ENCODE data around the gene TNKS2. TPM values are rescaled to one million over a fixed set of nuclear protein-coding genes. Genes with fewer than 3 reads are reported as not detected.

Gene TNKS2
- total and polyA plus RNA-seq, 2 donors, result 22.2 to 85.4 TPM

DNA sequence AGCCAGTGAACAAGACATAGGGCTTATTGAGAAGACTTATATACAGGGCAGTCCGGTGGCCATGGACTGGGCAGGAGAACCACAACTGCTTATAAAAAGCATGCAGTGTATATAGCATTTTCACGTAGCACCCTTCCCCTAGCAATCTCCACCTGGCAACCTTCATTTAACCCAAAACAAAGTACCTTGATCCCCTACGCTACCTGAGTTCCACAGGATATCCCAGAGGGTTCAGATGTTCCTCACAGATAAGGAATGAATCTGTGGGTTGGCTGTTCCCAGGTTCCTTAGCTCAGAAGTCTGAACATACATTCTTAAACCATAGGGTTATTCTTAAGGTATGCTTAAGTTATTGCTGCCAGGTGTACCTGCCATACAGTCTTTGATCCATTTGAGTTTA, 22.0 kb upstream of the TNKS2 start:
- Histone ChIP-seq H3K4me3 (ENCODE audit: low read depth, low read length) (no peak overlapping the region), H3K27ac (ENCODE audit: low read depth) (no peak overlapping the region), H3K36me3 (ENCODE audit: insufficient read depth) (no peaks in the 10 kb centered on the region), H3K4me1 (ENCODE audit: insufficient read depth) (no peaks in the 10 kb centered on the region)
- no peak for DNase-seq (ENCODE audit: extremely low spot score)
- 92% methylated on average over 3 of the region's 3 CpGs for WGBS

DNA sequence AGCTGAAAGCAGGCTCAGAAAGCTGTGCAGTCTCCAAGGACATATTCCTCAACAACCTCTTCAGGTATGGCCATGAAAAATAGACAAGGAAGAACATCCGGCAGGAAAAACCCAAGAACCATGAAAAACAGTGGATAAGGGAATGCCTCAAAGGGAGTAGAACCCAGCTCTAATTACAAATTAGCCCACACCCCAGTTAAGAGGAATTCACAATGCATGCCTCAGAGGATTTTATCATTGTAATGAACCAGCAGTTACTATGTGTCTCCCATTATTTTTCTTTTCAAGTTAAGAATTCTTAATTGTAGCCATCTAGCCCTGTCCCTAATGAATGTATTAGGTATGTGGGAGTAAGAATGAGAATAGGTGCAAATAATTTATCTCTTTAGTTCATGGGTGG, 19.7 kb upstream of the TNKS2 start:
- WGBS, result 88% methylated on average over 1 of the region's 1 CpG
- H3K36me3 ChIP-seq (ENCODE audit: insufficient read depth), result peaks cover 2% of the 10 kb centered on the region
- H3K4me1 ChIP-seq (ENCODE audit: insufficient read depth), result no peaks in the 10 kb centered on the region
- H3K27ac ChIP-seq (ENCODE audit: low read depth), result no peak overlapping the region
- no peak for DNase-seq (ENCODE audit: extremely low spot score)
- no peak overlapping the region for H3K4me3 ChIP-seq (ENCODE audit: low read depth, low read length)

DNA sequence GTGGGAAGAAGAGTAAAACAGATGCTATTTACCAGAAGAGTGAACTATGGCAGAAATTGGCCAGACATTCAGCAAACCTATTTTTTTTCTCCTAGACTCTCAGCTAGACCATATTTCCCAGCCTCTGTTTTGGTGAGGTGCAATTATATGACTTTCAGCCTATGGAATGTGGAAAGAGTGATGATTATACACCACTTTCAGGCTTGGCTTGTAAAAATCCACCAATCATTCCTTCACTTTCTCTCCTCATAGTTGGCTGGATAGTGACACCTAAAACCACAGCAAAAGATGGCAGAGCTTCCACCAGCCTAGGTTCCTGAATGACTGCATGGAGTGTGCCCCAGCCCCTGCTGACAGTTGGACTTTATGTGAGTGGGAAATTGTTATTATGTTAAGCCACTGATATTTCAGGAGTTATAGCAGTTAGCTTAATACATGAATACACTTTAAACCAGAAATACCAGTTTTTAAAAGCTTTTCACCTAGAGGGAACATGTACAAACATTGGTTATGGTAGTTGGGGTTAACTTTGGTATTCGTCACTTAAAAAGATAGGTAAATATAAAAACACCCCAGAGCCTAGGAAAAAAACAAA, 19.1 kb upstream of the TNKS2 start:
- no peak overlapping the region for H3K27ac ChIP-seq (ENCODE audit: low read depth)
- DNase-seq (ENCODE audit: extremely low spot score), result no peak
- no peak overlapping the region for H3K4me3 ChIP-seq (ENCODE audit: low read depth, low read length)
- 84% methylated on average over 1 of the region's 1 CpG for WGBS
- no peaks in the 10 kb centered on the region for H3K4me1 ChIP-seq (ENCODE audit: insufficient read depth)
- peaks cover 2% of the 10 kb centered on the region for H3K36me3 ChIP-seq (ENCODE audit: insufficient read depth)

DNA sequence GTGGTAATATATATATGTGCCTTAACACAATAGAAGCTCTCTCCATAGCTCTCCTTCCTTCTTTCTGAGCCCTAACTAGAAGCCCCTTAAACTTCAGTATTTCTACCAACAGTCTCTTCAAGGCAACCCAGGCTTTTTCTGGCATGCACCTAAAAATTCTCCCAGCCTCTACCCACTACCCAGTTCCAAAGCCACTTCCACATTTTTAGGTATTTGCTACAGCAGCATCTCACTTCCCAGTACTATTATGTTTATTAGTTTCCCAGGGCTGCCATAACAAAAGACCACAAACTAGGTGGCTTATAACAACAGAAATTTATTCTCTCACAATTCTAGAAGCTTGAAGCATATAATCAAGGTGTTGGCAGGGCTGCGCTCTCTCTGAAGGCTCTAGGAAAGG, 15.7 kb upstream of the TNKS2 start:
- no peak overlapping the region for H3K27ac ChIP-seq (ENCODE audit: low read depth)
- no peak overlapping the region for H3K4me3 ChIP-seq (ENCODE audit: low read depth, low read length)
- no peak for DNase-seq (ENCODE audit: extremely low spot score)
- H3K36me3 ChIP-seq (ENCODE audit: insufficient read depth), result peaks cover 2% of the 10 kb centered on the region
- 100% methylated on average over 1 of the region's 1 CpG for WGBS
- H3K4me1 ChIP-seq (ENCODE audit: insufficient read depth), result no peaks in the 10 kb centered on the region

DNA sequence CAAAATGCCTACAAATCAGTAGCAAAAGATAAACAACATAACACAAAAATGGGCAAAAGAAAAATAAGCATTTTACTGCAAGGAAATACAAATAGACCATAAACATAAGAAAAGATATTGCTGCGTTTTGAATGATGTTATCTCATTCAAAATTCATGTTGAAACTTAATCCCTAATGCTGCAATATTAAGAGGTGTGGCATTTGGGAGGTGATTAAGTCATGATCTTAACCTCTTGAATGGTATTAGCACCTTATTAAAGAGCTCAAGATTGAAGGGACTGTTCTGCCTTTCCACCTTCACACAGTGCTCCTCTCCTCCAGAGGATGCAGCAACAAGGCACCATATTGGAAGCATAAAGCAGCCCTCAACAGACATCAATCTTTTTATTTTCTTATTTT, 12.4 kb upstream of the TNKS2 start:
- H3K4me3 ChIP-seq (ENCODE audit: low read depth, low read length), result no peak overlapping the region
- H3K36me3 ChIP-seq (ENCODE audit: insufficient read depth), result peaks cover 2% of the 10 kb centered on the region
- DNase-seq (ENCODE audit: extremely low spot score), result no peak
- H3K27ac ChIP-seq (ENCODE audit: low read depth), result no peak overlapping the region
- WGBS, result 37% methylated on average over 1 of the region's 1 CpG
- H3K4me1 ChIP-seq (ENCODE audit: insufficient read depth), result no peaks in the 10 kb centered on the region

DNA sequence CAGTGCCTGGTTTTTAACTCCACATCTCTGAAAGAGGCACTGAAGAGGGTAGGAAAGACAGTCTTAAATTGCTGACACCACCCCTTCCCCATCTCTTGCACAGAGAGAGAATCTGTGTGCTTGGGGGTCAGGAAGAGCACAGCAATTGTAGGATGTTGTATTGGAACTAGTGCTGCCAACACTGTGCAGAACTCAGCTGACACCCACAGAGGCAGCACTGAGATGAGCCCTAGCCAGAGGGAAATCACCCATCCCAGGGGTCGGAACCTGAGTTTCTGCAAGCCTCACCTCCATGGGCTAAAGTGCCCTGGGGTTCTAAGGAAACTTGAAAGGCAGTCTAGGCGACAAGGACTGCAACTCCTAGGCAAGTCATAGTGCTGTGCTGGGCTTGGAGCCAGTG, 11.0 kb upstream of the TNKS2 start:
- WGBS, result 94% methylated on average over 2 of the region's 2 CpGs
- no peak for DNase-seq (ENCODE audit: extremely low spot score)
- H3K4me3 ChIP-seq (ENCODE audit: low read depth, low read length), result no peak overlapping the region
- H3K36me3 ChIP-seq (ENCODE audit: insufficient read depth), result peaks cover 2% of the 10 kb centered on the region
- no peak overlapping the region for H3K27ac ChIP-seq (ENCODE audit: low read depth)
- H3K4me1 ChIP-seq (ENCODE audit: insufficient read depth), result no peaks in the 10 kb centered on the region

DNA sequence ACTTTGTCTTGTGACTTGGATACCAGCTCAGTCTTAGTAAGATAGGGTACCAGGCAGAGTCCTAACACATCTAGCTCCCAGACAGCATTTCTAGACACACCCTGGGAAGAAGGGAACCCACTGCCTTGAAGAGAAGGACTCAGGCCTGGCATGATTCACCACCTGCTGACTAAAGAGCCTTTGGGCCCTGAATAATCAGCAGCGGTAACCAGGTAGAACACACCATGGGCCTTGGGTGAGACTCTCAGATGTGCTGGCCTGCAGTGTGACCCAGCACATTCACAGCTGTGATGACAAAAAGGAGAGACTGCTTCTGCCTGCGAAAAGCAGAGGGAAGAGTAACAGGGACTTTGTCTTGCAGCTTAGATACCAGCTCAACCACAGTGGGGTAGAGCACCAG, 10.4 kb upstream of the TNKS2 start:
- H3K4me1 ChIP-seq (ENCODE audit: insufficient read depth), result no peaks in the 10 kb centered on the region
- 96% methylated on average over 2 of the region's 2 CpGs for WGBS
- no peak overlapping the region for H3K4me3 ChIP-seq (ENCODE audit: low read depth, low read length)
- no peak overlapping the region for H3K27ac ChIP-seq (ENCODE audit: low read depth)
- no peak for DNase-seq (ENCODE audit: extremely low spot score)
- H3K36me3 ChIP-seq (ENCODE audit: insufficient read depth), result no peaks in the 10 kb centered on the region

DNA sequence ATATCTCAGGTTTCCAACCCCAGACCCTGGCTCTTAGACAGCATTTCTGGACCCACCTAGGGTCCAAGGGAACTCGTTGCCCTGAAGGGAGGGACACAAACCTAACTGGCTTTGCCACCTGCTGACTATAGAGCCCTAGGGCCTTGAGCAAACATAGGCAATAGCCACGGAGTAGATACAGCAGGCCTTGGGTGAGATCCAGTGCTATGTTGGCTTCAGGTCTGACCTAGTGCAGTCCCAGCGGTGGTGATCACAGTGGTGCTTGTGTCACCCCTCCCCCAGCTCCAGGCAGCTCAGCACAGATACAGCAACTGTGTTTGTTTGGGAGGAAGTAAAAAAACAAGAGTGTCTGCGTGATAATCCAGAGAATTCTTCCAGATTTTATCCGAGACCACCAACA, 9.7 kb upstream of the TNKS2 start:
- H3K27ac ChIP-seq (ENCODE audit: low read depth), result no peak overlapping the region
- no peaks in the 10 kb centered on the region for H3K36me3 ChIP-seq (ENCODE audit: insufficient read depth)
- no peak overlapping the region for H3K4me3 ChIP-seq (ENCODE audit: low read depth, low read length)
- no peaks in the 10 kb centered on the region for H3K4me1 ChIP-seq (ENCODE audit: insufficient read depth)
- WGBS, result 72% methylated on average over 5 of the region's 5 CpGs
- no peak for DNase-seq (ENCODE audit: extremely low spot score)

DNA sequence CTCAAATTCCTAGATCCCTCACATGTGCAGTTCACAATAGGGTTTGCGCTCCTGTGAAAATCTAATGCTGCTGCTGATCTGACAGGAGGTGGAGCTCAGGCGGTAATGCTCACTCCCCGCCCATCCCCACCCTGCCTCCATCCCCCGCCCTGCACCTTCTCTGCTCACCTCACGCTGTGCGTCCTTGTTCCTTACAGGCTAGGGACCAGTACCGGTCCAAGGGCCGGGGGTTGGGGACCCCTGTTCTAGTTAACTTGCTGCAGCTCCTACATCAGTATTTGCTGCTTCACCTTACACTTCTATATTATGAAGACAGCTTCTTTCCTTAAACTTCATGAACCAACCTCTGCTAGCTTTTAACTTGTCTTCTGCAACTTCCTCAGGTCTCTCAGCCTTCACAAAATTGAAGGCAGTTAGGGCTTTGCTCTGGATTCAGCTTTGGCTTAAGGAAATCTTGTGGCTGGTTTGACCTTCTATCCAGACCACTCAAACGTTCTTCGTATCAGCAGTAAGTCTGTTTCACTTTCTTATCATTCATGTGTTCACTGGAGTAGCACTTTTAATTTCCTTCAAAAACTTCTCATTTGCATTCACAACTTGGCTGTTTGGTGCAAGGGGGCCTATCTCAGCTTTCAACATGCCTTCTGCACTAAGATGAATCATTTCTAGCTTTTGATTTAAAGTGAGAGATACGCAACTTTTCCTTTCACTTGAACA, 1.7 kb upstream of the TNKS2 start:
- Histone ChIP-seq H3K36me3 (ENCODE audit: insufficient read depth) (no peaks in the 10 kb centered on the region), H3K4me1 (ENCODE audit: insufficient read depth) (no peaks in the 10 kb centered on the region), H3K4me3 (ENCODE audit: low read depth, low read length) (peak overlapping the region; percentile 36), H3K27ac (ENCODE audit: low read depth) (peak overlapping the region; percentile 64)
- WGBS, result 24% methylated on average over 11 of the region's 11 CpGs
- no peak for DNase-seq (ENCODE audit: extremely low spot score)

DNA sequence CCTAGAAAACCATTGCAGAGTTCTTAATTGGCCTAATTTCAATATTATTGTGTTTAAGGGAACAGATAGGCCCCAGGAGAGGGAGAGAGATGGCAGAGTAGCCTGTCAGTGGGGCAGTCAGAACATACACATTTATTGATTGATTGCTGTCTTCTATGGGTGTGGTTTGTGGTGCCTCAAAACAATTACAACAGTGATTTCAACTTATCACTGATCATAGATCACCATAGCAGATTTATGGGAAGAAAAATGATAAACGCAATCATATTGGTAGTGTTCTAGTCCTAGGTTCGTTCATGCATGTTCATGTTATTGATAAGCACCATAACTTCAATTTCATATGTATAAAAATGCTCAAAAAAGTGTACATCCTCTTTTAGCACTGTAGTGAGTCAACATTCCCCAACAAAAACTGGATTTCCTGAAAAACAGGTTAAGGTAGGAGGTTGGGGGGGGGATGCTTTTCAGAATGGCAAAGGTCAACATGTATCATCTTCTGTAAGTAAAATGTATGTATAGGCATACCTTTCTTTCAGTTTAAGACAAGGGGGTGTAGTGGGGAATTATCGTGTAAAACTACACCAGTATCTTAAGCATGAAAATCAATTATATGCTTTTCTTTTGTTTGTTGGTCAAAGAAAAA, 1.1 kb upstream of the TNKS2 start:
- no peaks in the 10 kb centered on the region for H3K36me3 ChIP-seq (ENCODE audit: insufficient read depth)
- H3K4me3 ChIP-seq (ENCODE audit: low read depth, low read length), result peak overlapping the region; percentile 90
- 64% methylated on average over 3 of the region's 3 CpGs for WGBS
- H3K4me1 ChIP-seq (ENCODE audit: insufficient read depth), result no peaks in the 10 kb centered on the region
- H3K27ac ChIP-seq (ENCODE audit: low read depth), result peak overlapping the region; percentile 98
- DNase-seq (ENCODE audit: extremely low spot score), result no peak

DNA sequence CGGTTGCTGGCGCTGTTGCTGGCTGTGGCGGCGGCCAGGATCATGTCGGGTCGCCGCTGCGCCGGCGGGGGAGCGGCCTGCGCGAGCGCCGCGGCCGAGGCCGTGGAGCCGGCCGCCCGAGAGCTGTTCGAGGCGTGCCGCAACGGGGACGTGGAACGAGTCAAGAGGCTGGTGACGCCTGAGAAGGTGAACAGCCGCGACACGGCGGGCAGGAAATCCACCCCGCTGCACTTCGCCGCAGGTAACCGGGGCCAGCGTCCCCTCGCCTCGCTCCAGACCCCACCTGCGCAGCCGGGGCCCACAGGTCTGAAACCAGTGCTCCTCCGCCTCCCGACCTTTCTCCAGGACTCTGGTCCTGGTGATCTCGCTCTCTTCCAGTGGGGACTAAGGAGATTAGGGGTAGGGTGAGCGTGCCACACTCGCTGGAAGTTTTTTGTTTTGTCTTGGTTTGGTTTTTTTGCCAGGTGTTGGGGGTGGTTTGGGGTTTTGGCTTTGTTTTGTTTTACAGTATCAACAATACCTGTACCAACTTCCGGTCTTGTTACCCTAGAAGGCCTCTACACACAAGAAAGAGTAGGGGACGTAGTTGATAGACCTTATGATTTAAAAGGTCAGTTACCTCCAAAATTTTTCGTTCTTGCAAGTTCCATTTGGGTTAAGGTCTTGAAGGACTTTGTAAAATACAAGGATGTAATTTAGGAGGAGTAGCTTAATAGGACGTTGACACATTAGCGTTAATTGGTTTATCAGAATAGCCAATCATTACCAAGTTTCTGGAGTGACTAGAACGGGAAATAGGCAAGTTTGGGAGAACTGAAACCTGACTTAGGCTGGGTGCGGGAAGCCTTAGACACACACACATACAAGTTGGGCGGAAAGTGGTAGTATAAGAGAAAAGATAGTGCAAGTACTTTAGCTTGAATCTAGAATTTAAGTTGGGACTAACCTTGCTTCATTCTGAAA, 704 bp downstream of the TNKS2 start:
- no peak for DNase-seq (ENCODE audit: extremely low spot score)
- Histone ChIP-seq H3K4me1 (ENCODE audit: insufficient read depth) (peaks cover 3% of the 10 kb centered on the region), H3K36me3 (ENCODE audit: insufficient read depth) (peaks cover 2% of the 10 kb centered on the region), H3K27ac (ENCODE audit: low read depth) (peak overlapping the region; percentile 98), H3K4me3 (ENCODE audit: low read depth, low read length) (peak overlapping the region; percentile 90)
- under 1% methylated on average over 54 of the region's 54 CpGs for WGBS

DNA sequence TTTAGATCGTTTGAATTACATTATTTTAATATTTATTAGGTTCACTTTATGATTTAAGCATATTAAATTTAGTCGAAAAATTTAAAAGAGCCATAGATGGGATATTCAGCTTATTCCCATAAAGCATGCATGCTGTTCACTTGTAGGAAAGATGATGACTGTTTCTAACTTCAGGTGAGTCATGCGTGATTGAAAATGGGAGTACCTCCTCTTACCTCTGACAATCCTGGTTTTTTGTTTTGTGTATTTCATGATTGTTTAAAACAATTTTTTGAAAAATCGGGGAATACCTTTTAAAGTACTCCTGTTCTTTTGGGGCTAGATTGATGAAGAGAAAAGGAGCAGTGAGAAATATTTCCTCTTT, 1.4 kb downstream of the TNKS2 start:
- Histone ChIP-seq H3K27ac (ENCODE audit: low read depth) (no peak overlapping the region), H3K4me3 (ENCODE audit: low read depth, low read length) (peak overlapping the region; percentile 90), H3K36me3 (ENCODE audit: insufficient read depth) (peaks cover 2% of the 10 kb centered on the region), H3K4me1 (ENCODE audit: insufficient read depth) (peaks cover 3% of the 10 kb centered on the region)
- no peak for DNase-seq (ENCODE audit: extremely low spot score)
- WGBS, result 28% methylated on average over 4 of the region's 4 CpGs

DNA sequence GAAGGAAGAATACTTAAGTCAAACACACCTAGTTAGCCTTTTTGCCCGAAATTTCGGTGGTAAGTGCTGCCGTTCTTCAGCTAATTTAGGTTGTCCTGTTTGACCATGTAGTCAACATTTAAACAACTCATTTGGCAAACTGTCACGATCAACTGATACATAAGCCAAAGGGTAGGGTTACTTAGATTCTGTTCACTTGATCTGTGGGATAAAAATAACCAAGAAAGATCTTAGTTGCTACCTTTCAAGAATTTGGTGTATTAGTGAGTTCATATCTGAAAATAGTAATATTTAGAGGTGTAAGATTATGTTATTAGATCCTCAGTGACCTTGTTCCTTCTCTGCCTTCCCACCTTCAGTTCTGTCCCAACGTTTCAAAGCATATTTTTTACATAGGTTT, 2.0 kb downstream of the TNKS2 start:
- Histone ChIP-seq H3K4me3 (ENCODE audit: low read depth, low read length) (peak overlapping the region; percentile 13), H3K27ac (ENCODE audit: low read depth) (no peak overlapping the region), H3K36me3 (ENCODE audit: insufficient read depth) (peaks cover 2% of the 10 kb centered on the region), H3K4me1 (ENCODE audit: insufficient read depth) (peaks cover 3% of the 10 kb centered on the region)
- WGBS, result 53% methylated on average over 5 of the region's 5 CpGs
- DNase-seq (ENCODE audit: extremely low spot score), result no peak

All from urinary bladder (tissue), 4 donors.